Tibial nerve (tissue), 4 donors: Measurements from ENCODE around the gene MYO1B.

ENCODE experiments used
- CTCF ChIP-seq, 5 experiments: fragments of 200-600 bp in 3 of 5; fragments of 450-650 bp in 2 of 5; sonication (generic) in 3 of 5; IDR thresholded peaks; one replicate each; pipeline ENCODE4 v1.5.1; 2016 to 2019; ENCODE audit warnings: antibody characterized with exemption in 5 of 5, mild to moderate bottlenecking in 3 of 5, moderate library complexity in 2 of 5
- EP300 ChIP-seq, 2 donors: sonication (generic); formaldehyde crosslinking; IDR thresholded peaks; one replicate each; pipeline ENCODE4 v1.6.1; 2017; ENCODE audit warnings: antibody characterized with exemption in 2 of 2, mild to moderate bottlenecking in 1 of 2
- POLR2A ChIP-seq, 2 donors: fragments of 450-650 bp; IDR thresholded peaks; one replicate each; pipeline ENCODE4 v1.6.1; 2017; ENCODE audit warnings: antibody characterized with exemption in 2 of 2, mild to moderate bottlenecking in 2 of 2, moderate library complexity in 2 of 2

GRCh38 chr2:191258996-191259395, 13.8 kb downstream of the MYO1B start:
- TF ChIP-seq CTCF (IDR thresholded peaks at IDR 0.05) (no peak), EP300 (IDR thresholded peaks at IDR 0.05) (no peak), POLR2A (IDR thresholded peaks at IDR 0.05) (no peak)
